Activated T-cell treated with anti-CD3 and anti-CD28 coated beads, Interleukin-2, amount 50 U/mL, for 1 hour (primary cell): ENCODE results near the gene GPX5.

ENCODE experiments used
- DNase-seq: peaks from one replicate; pipeline ENCODE4 v3.0.0-alpha.2; 2020

Gene GPX5

DNA sequence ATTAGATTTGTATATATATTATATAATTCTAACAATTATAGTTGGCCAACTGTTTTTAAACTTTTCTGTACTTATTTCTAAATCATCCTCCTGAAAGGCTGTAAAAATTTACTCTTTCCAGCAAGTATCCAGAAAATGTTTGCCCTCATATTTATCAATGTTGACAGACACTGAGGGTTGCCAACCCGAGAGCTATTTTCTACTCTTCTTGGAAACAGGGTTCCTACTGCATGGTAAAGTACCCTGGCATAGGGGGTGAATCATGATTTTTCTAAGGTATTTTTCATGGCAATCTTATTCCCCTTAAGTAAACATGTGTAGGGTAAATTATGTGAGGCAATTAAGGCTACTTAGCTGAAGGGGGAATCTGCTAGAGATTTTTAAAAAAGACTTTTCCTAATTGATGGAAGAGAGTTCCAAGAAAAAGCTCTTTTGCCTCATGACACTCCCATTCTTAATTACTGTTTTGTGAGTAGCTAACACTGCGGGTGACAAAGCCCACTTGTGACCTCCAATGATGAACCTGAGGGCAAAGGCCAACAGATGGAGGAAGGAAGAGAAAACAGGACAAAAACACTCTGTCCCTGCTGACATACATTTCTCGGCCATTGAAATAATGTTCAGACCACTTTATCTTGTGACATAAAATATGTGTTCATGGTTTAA is 37.9 kb downstream of the GPX5 start:
- no peak for DNase-seq

DNA sequence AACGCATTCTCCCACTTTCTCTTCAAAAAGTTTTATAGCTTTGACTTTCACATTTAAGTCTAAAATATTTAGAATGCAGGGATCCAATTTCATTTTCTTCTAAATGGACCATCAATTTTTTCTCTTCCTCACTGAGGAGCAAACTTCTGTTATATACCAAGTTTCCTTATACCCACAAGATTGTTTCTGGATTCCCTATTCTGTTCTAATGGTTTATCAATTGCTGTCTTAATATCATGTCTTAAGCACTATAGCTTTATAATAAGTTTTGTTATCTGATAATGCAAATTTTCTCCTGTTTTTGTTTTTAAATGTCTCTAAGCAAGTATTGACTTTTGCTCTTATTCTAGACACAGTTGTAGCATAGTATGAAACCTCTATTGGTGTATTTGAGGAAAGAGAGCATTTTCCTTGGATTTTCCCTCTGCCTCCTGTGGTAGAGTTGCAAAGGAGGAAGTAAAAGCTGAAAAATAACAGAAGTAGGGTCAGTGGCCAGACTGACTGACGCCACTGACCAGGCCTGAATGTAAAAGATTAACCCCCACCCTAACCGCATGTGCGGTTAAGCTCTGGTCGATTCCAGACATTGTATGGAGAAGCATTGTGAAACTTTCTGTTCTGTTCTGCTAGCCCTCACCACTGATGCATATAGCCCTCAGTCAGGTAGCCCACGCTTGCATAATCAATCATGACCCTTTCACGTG is 40.3 kb downstream of the GPX5 start:
- no peak for DNase-seq

DNA sequence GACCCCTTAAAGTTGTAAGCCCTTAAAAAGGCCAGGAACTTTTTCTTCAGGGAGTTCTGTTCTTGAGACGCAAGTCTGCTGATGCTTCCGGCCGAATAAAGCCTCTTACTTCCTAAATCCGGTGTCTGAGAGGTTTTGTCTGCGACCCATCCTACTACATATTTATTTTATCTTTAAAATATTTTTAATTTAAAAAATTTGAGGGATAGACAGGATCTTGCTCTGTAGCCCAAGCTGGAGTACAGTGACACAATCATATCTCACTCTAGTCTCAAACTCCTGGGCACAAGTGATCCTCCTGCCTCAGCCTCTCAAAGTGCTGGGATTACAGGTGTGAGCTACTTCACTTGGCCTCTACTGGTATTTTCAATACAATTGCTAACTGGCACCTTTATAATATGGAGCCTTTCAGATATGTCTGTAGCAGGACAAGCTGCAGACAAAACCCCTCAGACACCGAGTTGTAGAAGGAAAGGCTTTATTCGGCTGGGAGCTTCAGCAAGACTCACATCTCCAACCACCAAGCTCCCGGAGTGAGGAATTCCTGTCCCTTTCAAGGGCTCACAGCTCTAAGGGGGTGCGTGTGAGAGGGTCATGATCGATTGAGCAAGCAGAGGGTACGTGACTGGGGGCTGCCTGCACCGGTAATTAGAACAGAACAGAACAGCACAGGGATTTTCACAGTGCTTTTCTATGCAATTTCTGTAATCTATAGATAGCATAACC is 41.0 kb downstream of the GPX5 start:
- DNase-seq: no peak

DNA sequence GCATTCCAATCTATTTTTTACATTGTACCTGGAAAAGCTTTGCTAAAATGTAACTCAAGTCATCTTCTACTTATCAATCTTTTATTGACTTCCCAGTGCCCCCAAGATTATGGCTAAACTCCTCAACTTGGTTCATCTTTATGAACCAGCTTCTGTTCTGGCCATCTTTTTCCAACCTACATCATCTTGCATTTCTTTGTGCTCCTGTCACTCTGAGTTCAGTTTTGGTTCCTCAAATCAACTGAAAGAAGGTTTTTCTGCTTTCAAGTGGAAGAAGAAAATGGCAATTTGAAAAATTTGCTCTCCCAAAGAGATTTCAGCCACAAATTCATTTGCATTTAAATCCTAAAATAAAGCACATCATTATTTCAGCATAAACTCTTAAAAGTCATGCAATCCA is 41.8 kb downstream of the GPX5 start:
- DNase-seq: no peak

DNA sequence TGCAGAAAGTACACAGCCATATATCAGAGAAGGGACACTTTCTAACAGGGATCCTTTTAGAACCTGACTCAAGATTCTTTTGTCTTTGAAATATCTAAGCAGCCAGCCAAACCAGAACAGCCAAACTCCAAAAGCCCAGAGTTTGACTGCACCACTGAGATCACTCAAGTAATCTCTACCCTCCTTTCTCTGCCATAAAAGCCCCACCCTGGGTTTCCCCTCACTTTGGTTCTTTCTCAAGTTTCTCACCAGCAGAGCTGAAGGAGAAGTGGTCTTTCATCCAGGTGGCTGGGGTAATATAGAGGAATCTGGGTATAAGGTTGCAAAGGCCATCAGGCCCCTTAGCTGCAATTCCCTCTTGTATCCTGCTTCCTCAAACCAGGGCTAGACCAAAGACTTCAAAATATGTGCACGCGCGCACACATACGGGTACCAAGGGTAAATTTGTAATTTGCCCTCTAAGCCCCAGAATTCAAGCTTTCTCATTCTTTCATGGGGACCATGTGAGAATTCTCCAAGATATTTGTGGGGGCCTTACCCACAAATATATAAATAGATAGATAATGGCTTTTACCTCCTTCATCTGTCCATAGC is 42.9 kb downstream of the GPX5 start:
- no peak for DNase-seq

DNA sequence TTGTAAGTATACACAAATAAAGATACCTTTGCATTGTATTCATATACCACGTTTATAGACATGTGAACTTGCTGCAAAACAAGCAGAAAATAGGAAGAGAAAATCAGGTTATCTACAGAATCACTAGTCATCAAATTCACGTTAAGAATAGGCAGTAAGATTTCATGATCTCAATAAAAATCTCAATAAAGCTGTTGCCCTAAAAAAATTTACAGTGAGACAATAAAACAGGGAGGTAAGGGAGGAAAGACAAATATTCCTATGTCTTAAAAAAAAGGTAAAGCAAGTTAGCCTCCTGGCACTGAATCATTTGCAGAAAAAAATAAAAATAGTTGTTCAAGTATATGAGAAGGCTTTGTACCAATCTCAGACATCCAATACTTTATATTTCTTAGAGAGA is 44.1 kb downstream of the GPX5 start:
- DNase-seq: no peak

DNA sequence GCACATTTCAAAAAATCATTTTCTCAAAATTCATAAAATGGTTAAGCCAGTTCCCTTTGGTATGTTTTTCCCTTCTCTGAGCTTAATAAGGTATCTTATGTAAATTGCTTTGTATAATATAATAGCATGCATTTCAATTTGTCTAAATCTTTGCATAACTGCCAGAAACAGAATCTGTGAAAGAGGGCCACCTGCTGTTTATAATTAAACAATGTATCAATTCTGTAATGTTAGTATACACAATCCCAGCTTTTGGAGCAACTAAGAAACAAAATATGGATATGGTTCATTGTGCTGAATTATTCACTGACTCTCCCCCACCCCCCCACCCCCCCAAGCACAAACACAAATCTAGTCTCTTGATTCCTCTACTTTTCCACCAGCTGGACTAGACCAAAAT is 54.8 kb downstream of the GPX5 start:
- no peak for DNase-seq

DNA sequence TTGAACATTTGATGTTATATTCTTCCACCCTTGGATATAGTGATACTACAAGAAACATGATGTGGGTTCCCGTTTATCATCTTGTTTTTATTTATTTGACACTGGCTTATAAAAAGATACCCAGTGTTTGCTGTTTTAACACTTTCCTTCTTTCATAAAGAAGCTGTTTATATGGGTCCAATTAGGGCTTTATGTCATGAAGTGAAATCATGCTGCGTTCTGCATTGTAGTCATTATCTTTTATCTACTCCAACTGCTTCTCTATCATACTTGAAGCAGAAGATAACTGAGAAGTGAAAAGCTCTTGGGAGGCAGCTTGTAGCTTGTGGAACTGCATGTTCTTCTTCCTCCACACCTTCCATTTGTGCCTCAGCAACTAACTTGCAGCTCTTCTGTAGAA is 57.8 kb downstream of the GPX5 start:
- no peak for DNase-seq
